ENCODE data around the gene CYP26B1.

CYP26B1 gene

GRCh38 chr2:72129681-72130340 lies 17.9 kb downstream of the CYP26B1 start:
- DNase-seq (ENCODE audit: low read depth in 2 of 2): no peak

- no peak for DNase-seq (ENCODE audit: low read depth in 2 of 2)
These were observed 18.8 kb downstream of the CYP26B1 start for GRCh38 chr2:72128843-72129227.

- no peak for DNase-seq (ENCODE audit: low read depth in 2 of 2)
These were observed 19.4 kb downstream of the CYP26B1 start for GRCh38 chr2:72128059-72128842.

GRCh38 chr2:72127401-72128058 lies 20.1 kb downstream of the CYP26B1 start:
- no peak for DNase-seq (ENCODE audit: low read depth in 2 of 2)

GRCh38 chr2:72126186-72127100 lies 21.2 kb downstream of the CYP26B1 start:
- DNase-seq (ENCODE audit: low read depth in 2 of 2): no peak

- DNase-seq (ENCODE audit: low read depth in 2 of 2): no peak
These were observed 23.3 kb downstream of the CYP26B1 start for GRCh38 chr2:72124376-72124775.

- no peak for DNase-seq (ENCODE audit: low read depth in 2 of 2)
These were observed 26.5 kb downstream of the CYP26B1 start for GRCh38 chr2:72121153-72121552.

- DNase-seq (ENCODE audit: low read depth in 2 of 2): no peak
These were observed 28.7 kb downstream of the CYP26B1 start for GRCh38 chr2:72118951-72119350.

GRCh38 chr2:72118386-72118785 lies 29.3 kb downstream of the CYP26B1 start:
- no peak for DNase-seq (ENCODE audit: low read depth in 2 of 2)

GRCh38 chr2:72117718-72118117 lies 29.9 kb downstream of the CYP26B1 start:
- DNase-seq (ENCODE audit: low read depth in 2 of 2): no peak

GRCh38 chr2:72117029-72117428 lies 30.6 kb downstream of the CYP26B1 start:
- DNase-seq (ENCODE audit: low read depth in 2 of 2): no peak

GRCh38 chr2:72116081-72116533 lies 31.6 kb downstream of the CYP26B1 start:
- no peak for DNase-seq (ENCODE audit: low read depth in 2 of 2)

- DNase-seq (ENCODE audit: low read depth in 2 of 2): no peak
These were observed 32.3 kb downstream of the CYP26B1 start for GRCh38 chr2:72115110-72116080.

- no peak for DNase-seq (ENCODE audit: low read depth in 2 of 2)
These were observed 33.0 kb downstream of the CYP26B1 start for GRCh38 chr2:72114693-72115051.

GRCh38 chr2:72113847-72114692 lies 33.6 kb downstream of the CYP26B1 start:
- no peak for DNase-seq (ENCODE audit: low read depth in 2 of 2)

GRCh38 chr2:72112981-72113846 lies 34.4 kb downstream of the CYP26B1 start:
- no peak for DNase-seq (ENCODE audit: low read depth in 2 of 2)

GRCh38 chr2:72112401-72112800 lies 35.3 kb downstream of the CYP26B1 start:
- DNase-seq (ENCODE audit: low read depth in 2 of 2): no peak

GRCh38 chr2:72111061-72111460 lies 36.6 kb downstream of the CYP26B1 start:
- no peak for DNase-seq (ENCODE audit: low read depth in 2 of 2)

GRCh38 chr2:72109904-72110303 lies 37.8 kb downstream of the CYP26B1 start:
- no peak for DNase-seq (ENCODE audit: low read depth in 2 of 2)

All from stimulated activated CD8-positive, alpha-beta memory T cell treated with anti-CD3 and anti-CD28 coated beads, Interleukin-2, amount 100 ng/mL, for 1 hour (primary cell).